M059J (cell line): ENCODE data around the gene EAF2. TPM values are rescaled to one million over a fixed set of nuclear protein-coding genes. Genes with fewer than 3 reads are reported as not detected.

Experiments used
- total RNA-seq: library from RNA; depleted of rRNA; stranded (reverse); fragments of >200 nt; shearing (Covaris generic); gene quantifications from 2 replicates; pipeline ENCODE4 v1.2.3, GENCODE V29; 2014; rRNA removed

EAF2 gene
- total RNA-seq, 1 experiment from 2014 or later: 9.3 TPM

Other genes starting within 250 kb of the EAF2 start
- gene FBXO40, start 241.8 kb upstream of the EAF2 start, total RNA-seq: not detected in 2 replicates
- 0.81 TPM in 1 of 2 replicates, not detected in the other for gene HCLS1, start 174.3 kb upstream of the EAF2 start, total RNA-seq
- gene GOLGB1, start 85.5 kb upstream of the EAF2 start, total RNA-seq: 16.4 and 30.4 TPM in 2 replicates
- gene IQCB1, start 149 bp upstream of the EAF2 start, total RNA-seq: 25.0 and 28.5 TPM in 2 replicates
- gene SLC15A2, start 59.2 kb downstream of the EAF2 start, total RNA-seq: 0.32 and 0.37 TPM in 2 replicates
- not detected in 2 replicates for gene ILDR1, start 187.0 kb downstream of the EAF2 start, total RNA-seq
- 0.37 TPM in 1 of 2 replicates, not detected in the other for gene CD86, start 220.2 kb downstream of the EAF2 start, total RNA-seq